Fibroblast of lung (primary cell): Measurements from ENCODE around the gene WDSUB1. TPM values are rescaled to one million over a fixed set of nuclear protein-coding genes. Genes with fewer than 3 reads are reported as not detected.

Experiments
- DNase-seq, 2 donors: peaks; one replicate each; pipeline versions ENCODE4 v3.0.0 to v3.0.0-alpha.2; 2010; ENCODE audit warnings: low read depth in 2 of 2
- H2AFZ ChIP-seq: 2 replicates; pipeline ENCODE4 v1.5.1; 2012; ENCODE audit warnings: low read length, control low read depth, inconsistent platforms
- H3K27ac ChIP-seq: 2 replicates; pipeline ENCODE4 v1.5.1; 2011; ENCODE audit warnings: low read length, control low read depth; ENCODE audit not compliant: insufficient read depth
- H3K27me3 ChIP-seq: 2 replicates; pipeline ENCODE4 v1.5.1; 2011; ENCODE audit warnings: mild to moderate bottlenecking, low read length; ENCODE audit not compliant: control insufficient read depth, insufficient read depth
- H3K36me3 ChIP-seq: 2 replicates; pipeline ENCODE4 v1.5.1; 2011; ENCODE audit warnings: low read length; ENCODE audit not compliant: control insufficient read depth, insufficient read depth
- H3K4me1 ChIP-seq: 2 replicates; pipeline ENCODE4 v1.5.1; 2011; ENCODE audit warnings: low read length; ENCODE audit not compliant: control insufficient read depth, insufficient read depth; ENCODE audit errors: extremely low read depth
- H3K4me2 ChIP-seq: 2 replicates; pipeline ENCODE4 v1.5.1; 2011; ENCODE audit warnings: low read length, control low read depth; ENCODE audit not compliant: insufficient read depth; ENCODE audit errors: extremely low read depth
- H3K4me3 ChIP-seq, 4 experiments: fragments of 200-600 bp in 1 of 4; sonication (generic) in 1 of 4; replicated peaks in 1 of 4; 2 replicates each; pipeline ENCODE4 v1.5.1; 2011 to 2016; ENCODE audit warnings: low read length in 4 of 4, low read depth in 3 of 4, mild to moderate bottlenecking in 3 of 4, control low read depth in 2 of 4, inconsistent platforms in 1 of 4, mixed read lengths in 1 of 4; ENCODE audit not compliant: insufficient read depth in 1 of 4; ENCODE audit errors: control extremely low read depth in 1 of 4
- H3K79me2 ChIP-seq: 2 replicates; pipeline ENCODE4 v1.5.1; 2012; ENCODE audit warnings: mild to moderate bottlenecking, low read length, inconsistent platforms; ENCODE audit not compliant: control insufficient read depth, insufficient read depth
- H3K9ac ChIP-seq: 2 replicates; pipeline ENCODE4 v1.5.1; 2011; ENCODE audit warnings: mild to moderate bottlenecking, low read length, control low read depth; ENCODE audit not compliant: insufficient read depth
- H3K9me3 ChIP-seq: 2 replicates; pipeline ENCODE4 v1.5.1; 2012; ENCODE audit warnings: low read depth, low read length; ENCODE audit not compliant: control insufficient read depth, insufficient read depth
- H4K20me1 ChIP-seq: 2 replicates; pipeline ENCODE4 v1.5.1; 2011; ENCODE audit warnings: low read length; ENCODE audit not compliant: control insufficient read depth, insufficient read depth; ENCODE audit errors: extremely low read depth
- EZH2 ChIP-seq: IDR thresholded peaks from 2 replicates; pipeline ENCODE4 v1.5.1; 2012; ENCODE audit warnings: low read length, control low read depth, mild to moderate bottlenecking; ENCODE audit errors: missing control alignments
- polyA plus RNA-seq, 2 donors: library from polyadenylated mRNA; depleted of rRNA in 1 of 2; stranded (reverse) in 1 of 2; unstranded in 1 of 2; fragments of >200 nt; gene quantifications; 2 replicates each; pipeline ENCODE4 v1.2.1, GENCODE V29; 2011 to 2012; ENCODE audit warnings: missing spikeins in 1 of 2
- total RNA-seq: library from RNA; depleted of rRNA; stranded (reverse); fragments of >200 nt; gene quantifications from 2 replicates; pipeline ENCODE4 v1.2.1, GENCODE V29; 2014
- TF ChIP-seq, protein P1 (sequence below), 2 donors: IDR thresholded peaks in 1 of 2; conservative IDR thresholded peaks in 1 of 2; 1 replicate in 1 of 2; 2 replicates in 1 of 2; pipeline ENCODE4 v1.5.1; 2011 to 2012; ENCODE audit warnings: low read length in 2 of 2, control low read depth in 1 of 2, inconsistent platforms in 1 of 2, low read depth in 1 of 2, mild to moderate bottlenecking in 1 of 2

The WDSUB1 gene
- total and polyA plus RNA-seq, 2 donors (not counting 1 experiment from before 2014, with no cell fraction given): 7.5 to 18.3 TPM

DNA sequence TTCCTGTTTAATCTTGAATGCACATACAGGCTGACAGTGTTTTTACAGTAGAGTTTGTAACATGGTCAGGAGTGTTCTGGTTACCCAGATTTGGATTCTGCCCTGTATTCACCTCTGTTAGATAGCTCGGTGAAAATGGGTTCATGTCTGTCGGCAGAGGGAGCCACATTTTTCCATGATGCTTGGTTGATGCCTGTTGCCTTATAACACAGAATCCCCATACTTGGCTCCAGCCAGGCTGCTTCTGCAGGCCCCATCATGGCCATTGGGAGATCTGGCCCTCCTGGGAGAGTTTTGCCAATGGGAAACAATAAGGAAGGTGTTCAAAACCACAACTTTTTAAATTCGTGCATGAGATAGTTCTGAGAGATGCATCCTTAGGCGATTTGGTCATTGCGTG is 78.1 kb downstream of the WDSUB1 start:
- H3K4me3 ChIP-seq: no peak overlapping the region
- H3K27ac ChIP-seq: no peak overlapping the region
- no peaks in the 10 kb centered on the region for H3K79me2 ChIP-seq
- DNase-seq: no peak
- TF ChIP-seq EZH2: no peak
- TF ChIP-seq, protein P1, sequence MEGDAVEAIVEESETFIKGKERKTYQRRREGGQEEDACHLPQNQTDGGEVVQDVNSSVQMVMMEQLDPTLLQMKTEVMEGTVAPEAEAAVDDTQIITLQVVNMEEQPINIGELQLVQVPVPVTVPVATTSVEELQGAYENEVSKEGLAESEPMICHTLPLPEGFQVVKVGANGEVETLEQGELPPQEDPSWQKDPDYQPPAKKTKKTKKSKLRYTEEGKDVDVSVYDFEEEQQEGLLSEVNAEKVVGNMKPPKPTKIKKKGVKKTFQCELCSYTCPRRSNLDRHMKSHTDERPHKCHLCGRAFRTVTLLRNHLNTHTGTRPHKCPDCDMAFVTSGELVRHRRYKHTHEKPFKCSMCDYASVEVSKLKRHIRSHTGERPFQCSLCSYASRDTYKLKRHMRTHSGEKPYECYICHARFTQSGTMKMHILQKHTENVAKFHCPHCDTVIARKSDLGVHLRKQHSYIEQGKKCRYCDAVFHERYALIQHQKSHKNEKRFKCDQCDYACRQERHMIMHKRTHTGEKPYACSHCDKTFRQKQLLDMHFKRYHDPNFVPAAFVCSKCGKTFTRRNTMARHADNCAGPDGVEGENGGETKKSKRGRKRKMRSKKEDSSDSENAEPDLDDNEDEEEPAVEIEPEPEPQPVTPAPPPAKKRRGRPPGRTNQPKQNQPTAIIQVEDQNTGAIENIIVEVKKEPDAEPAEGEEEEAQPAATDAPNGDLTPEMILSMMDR (conservative IDR thresholded peaks at IDR 0.05 in 1 of 2, IDR thresholded peaks at IDR 0.05 in 1 of 2; ENCODE audit: low read depth in 1 of 2, low read length in 2 of 2): peak in 1 of 2 donors; percentile 3
- H2AFZ ChIP-seq: no peak overlapping the region
- peaks cover 2% of the 10 kb centered on the region for H3K4me1 ChIP-seq
- no peaks in the 10 kb centered on the region for H3K27me3 ChIP-seq
- no peaks in the 10 kb centered on the region for H3K9me3 ChIP-seq
- no peak overlapping the region for H3K4me2 ChIP-seq
- no peaks in the 10 kb centered on the region for H3K36me3 ChIP-seq
- no peak overlapping the region for H3K9ac ChIP-seq
- no peaks in the 10 kb centered on the region for H4K20me1 ChIP-seq

GRCh38 chr2:159206736-159207380 is 79.6 kb downstream of the WDSUB1 start:
- TF ChIP-seq, protein P1 (conservative IDR thresholded peaks at IDR 0.05 in 1 of 2, IDR thresholded peaks at IDR 0.05 in 1 of 2; ENCODE audit: low read depth in 1 of 2, low read length in 2 of 2): no peak
- no peak for TF ChIP-seq EZH2
- no peaks in the 10 kb centered on the region for H4K20me1 ChIP-seq
- no peaks in the 10 kb centered on the region for H3K9me3 ChIP-seq
- no peaks in the 10 kb centered on the region for H3K27me3 ChIP-seq
- no peak overlapping the region for H3K27ac ChIP-seq
- no peak overlapping the region for H2AFZ ChIP-seq
- H3K9ac ChIP-seq: no peak overlapping the region
- no peaks in the 10 kb centered on the region for H3K36me3 ChIP-seq
- no peak overlapping the region for H3K4me2 ChIP-seq
- DNase-seq: no peak
- H3K79me2 ChIP-seq: no peaks in the 10 kb centered on the region
- H3K4me3 ChIP-seq: no peak overlapping the region
- peaks cover 9% of the 10 kb centered on the region for H3K4me1 ChIP-seq

- H2AFZ ChIP-seq: no peak overlapping the region
- H3K27me3 ChIP-seq: no peaks in the 10 kb centered on the region
- no peak for TF ChIP-seq EZH2
- TF ChIP-seq, protein P1 (conservative IDR thresholded peaks at IDR 0.05 in 1 of 2, IDR thresholded peaks at IDR 0.05 in 1 of 2; ENCODE audit: low read depth in 1 of 2, low read length in 2 of 2): no peak
- DNase-seq: no peak
- peaks cover 17% of the 10 kb centered on the region for H3K4me1 ChIP-seq
- H3K27ac ChIP-seq: no peak overlapping the region
- H4K20me1 ChIP-seq: no peaks in the 10 kb centered on the region
- no peak overlapping the region for H3K4me2 ChIP-seq
- no peaks in the 10 kb centered on the region for H3K9me3 ChIP-seq
- H3K79me2 ChIP-seq: no peaks in the 10 kb centered on the region
- H3K9ac ChIP-seq: no peak overlapping the region
- no peak overlapping the region for H3K4me3 ChIP-seq
- H3K36me3 ChIP-seq: no peaks in the 10 kb centered on the region
Measured at GRCh38 chr2:159204381-159205144, 81.9 kb downstream of the WDSUB1 start.
